ELF-1 (cell line): Measurements from ENCODE around the gene KDM4B.
A peak's percentile ranks its signal among the peaks of the same experiment; 100 is the strongest.

ENCODE experiments used
- DNase-seq: peaks from one replicate; pipeline ENCODE4 v3.0.0-alpha.2; 2016; ENCODE audit warnings: low read depth, low spot score

Gene KDM4B

GRCh38 chr19:4984438-4984990 lies 15.6 kb downstream of the KDM4B start:
- no peak for DNase-seq

DNA sequence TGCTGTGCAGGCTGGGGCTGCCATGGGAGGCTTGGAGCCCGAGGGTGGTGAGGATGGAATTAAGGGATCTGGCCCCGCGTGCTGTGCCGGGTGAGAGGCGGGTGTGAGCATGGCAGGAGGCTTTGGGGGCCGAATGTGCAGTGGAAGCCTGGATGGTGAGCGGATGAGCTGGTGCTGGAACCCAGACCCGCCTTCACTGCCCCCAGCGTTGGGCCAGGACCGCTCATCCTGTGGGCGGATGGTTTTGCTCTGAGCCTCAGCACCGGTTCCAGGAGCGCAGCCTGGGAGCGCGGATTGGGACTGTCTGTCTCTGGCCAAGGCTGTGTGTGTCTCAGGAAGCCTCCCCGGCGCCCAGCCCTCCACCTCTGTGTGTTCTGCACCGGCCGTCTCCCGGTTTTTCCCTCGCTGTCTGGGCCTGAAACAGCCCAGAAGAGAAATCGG lies 16.7 kb downstream of the KDM4B start:
- no peak for DNase-seq

DNA sequence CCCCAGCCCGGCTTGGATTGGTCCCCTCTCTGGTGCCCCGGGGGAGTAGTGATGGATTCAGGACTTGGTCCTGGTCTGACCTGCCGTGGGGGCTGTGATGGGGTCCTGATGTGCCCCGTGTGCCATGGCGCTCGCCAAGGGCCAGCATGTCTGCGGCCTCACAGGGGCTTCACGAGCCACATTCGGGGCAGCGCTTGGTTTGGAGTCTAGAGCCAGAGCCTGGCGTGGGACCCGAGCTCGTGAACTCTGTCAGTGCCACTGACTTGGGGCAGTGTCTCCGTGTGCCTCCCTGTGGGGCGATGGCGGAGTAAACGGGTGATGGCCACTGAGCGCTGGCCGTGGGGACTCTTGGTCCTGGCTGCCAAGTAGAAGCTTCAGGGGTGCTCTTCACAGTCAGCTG lies 17.1 kb downstream of the KDM4B start:
- DNase-seq = no peak

DNA sequence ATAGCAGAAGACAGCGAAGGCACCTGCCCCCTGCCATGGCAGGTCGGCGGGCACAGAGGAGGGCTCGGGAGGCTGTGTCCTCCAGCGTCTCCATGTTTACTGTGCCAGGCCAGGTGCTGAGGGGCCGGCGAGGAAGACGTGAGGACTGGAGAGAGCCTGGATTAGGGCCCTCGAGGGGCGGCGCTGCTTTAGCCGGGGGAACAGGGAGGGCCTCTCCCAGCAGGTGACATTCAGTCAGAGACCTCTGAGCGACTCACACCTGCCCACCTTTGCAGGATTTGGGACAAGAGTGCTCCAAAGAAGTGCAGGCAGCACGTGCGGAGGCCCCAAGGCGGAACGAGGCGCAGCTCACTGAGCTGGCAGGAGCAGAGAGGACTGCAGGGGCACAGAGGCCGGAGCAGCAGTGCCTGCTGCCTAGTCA lies 17.6 kb downstream of the KDM4B start:
- no peak for DNase-seq

GRCh38 chr19:4987256-4987655 lies 18.3 kb downstream of the KDM4B start:
- peak; percentile 81 for DNase-seq

DNA sequence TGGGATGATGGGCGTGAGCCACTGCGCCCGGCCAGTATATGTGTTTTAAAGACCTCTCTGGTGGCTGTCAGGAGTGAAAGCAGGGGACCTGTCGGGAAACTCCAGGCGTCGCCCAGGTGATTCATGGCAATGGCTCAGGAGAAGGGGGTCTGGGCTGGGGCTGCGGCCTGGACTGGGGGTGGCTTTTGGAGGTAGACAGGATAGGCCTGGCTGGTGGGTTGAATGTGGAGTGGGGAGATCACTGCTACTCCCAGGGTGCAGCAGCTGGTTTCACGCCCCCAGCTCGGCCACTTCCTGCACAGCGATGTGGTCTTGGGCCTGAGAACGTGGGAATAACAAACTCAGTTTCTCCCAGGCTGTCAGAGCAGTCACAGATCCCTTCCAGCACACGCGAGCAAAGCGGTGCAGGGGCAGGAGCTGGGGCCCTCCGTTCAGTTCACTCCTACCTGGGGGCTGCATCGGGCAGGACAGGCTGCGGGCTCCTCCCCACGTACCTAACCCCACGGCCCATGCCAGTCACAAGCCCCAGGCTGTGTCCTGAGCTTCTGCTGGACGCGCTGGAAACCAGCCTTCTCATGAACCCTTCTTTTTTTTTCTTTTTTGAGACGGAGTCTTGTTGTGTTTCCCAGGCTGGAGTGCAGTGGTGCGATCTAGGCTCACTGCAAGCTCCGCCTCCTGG lies 18.9 kb downstream of the KDM4B start:
- DNase-seq = no peak

DNA sequence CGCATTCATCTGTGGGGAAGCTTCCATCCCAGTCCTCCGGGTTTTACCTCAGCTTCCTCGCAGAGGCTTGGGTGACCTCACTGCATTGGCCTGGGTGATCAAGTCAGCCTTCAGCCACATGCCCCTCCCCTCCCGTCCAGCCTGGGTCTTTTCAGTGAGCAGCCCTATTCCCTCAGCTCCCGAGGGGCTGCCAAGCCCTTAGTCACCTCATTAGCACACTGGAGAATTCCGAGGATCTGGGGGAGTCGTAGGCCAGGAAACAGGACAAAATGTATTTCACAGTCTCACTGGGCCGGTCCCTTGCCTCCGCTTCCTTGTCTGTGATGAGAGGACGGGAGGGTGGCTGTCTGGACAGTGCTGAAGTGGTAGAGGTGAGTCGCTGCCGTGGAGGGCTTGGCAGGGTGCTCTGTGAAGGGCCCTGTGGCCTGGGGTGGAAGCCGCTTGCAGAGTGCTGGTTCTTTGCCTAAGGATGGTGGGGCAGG lies 19.9 kb downstream of the KDM4B start:
- peak; percentile 78 for DNase-seq

DNA sequence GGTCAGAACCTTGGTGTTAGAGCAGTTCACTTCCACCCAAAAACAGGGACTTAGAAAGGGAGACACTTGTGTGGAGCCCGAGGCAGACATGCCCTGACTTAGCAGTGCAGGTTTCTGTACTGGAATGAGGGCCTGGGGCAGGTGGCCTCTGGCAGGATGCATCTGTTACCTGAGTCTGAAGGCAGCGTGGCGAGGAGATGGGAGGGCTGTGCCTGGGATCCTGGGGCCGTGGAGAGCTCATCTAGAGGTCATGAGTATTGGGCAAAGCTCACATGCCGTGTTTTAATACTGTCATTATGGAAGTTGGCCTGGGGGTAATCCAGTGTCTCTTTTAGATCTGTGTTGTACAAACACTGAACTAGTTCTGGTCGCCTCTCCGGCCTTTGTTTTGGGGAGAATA lies 21.4 kb downstream of the KDM4B start:
- DNase-seq = peak; percentile 69

GRCh38 chr19:4991538-4991937 lies 22.6 kb downstream of the KDM4B start:
- DNase-seq = peak; percentile 63

DNA sequence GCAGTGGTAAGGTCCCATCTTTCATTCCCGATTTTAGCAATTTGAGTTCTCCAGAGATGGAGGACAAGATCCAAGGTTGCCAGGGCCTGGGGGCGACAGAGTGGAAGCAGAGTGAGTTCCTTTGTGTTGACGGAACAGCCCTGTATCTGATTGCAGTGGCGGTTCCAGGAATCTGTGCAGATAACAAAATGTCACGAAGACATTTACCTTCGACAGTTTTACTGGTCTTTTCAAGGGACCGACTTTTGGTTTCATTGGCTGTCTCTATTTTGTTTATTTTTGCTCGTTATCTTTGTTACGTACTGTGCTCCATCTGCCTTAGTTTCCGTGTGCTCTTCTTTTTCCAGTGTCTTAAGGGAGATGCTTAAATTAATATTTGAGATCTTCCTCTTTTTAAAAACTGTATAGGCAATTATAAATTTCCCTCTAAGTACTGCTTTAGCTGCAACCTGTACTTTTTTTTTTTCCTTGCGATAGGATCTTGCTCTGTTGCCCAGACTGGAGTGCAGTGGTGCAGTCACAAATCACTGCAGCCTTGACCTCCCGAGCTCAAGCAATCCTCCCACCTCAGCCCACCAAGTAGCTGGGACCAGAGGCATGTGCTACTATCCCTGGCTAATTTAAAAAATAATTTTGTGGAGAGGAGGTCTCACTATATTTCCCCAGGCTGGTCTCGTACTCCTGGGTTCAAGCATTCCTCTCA lies 23.2 kb downstream of the KDM4B start:
- peak; percentile 73 for DNase-seq

- no peak for DNase-seq
Observed at GRCh38 chr19:4993683-4994082, 24.8 kb downstream of the KDM4B start.

DNA sequence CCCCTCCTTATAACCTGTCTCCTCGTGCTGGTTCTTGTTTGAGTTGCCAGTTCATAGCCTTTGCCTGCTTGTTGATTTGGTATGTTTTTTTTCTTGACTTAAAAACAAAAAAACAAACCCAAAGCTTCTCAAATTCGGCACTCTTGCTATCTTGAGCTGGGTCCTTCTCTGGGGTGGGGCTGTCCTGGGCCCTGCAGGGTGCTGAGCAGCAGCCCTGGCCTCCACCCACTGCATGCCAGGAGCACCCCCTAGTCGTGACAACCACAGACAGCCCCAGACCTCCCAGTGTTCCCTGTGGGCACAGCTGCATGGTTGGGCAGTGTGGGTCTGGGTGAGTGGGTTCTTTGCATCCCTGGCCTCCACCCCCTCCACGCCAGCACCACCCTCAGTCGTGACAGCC lies 27.8 kb downstream of the KDM4B start:
- no peak for DNase-seq

DNA sequence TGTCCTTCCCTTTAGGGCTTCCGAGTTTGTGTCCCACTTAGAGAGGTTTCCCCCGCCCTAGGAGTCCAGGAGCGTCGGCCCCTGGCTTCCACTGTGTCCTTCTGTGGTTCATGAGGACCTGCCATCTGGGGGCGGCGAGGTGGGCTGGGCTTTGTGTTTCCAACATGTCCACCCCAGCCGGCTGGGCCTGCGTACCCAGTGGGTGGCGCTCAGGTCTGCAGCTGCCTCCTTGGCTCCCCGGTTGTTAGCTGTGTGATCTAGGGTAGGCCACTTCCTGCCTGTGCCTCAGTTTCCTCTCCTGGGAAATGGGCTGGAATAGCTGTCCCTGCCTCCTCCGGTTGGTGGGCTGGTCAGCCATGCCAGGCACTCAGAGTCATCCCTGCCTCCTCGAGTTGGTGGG lies 28.4 kb downstream of the KDM4B start:
- no peak for DNase-seq

- no peak for DNase-seq
Observed at GRCh38 chr19:5000120-5000611, 31.3 kb downstream of the KDM4B start.

DNA sequence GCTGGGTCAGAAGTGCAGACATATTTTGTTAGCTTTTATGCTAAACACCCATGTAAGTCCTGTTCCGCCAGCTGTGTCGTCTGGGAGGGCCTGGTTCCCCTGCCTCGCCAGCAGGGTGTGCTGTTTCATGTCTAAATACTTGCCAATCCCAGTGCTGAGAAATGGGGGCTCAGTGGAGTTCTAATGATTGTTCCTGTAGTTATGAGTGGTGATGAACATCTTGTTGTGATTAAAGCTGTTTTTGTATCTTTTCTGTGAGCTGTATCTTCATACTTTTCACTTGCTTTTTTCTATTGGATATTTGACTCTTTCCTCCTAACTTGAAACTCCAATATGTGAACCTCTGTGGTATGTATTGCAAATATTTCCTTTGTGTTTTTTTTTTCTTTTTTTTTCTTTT lies 32.7 kb downstream of the KDM4B start:
- peak; percentile 68 for DNase-seq

- no peak for DNase-seq
Observed at GRCh38 chr19:5002143-5002542, 33.2 kb downstream of the KDM4B start.

DNA sequence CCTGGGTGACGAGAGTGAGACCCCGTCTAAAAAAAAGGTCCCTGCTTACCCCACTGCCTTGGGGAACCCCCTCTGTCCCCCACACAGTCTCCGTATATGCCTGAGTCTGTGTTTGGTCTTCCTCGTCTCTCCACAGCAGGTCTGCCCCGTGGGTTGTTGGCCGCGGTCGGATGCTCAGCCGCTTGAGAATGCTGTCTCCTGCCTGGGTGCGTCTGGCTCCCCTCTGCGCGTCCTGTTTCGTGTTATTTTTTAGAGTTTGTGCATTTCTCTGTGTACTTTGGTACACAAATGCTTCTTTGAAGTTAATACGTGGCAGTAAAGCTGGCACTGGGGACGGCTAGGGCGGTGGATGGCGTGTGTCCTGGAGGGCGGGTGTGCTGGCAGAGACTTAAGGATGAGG lies 34.9 kb downstream of the KDM4B start:
- DNase-seq = no peak

GRCh38 chr19:5005096-5005495 lies 36.2 kb downstream of the KDM4B start:
- DNase-seq = no peak

- DNase-seq = no peak
Observed at GRCh38 chr19:5006201-5006600, 37.3 kb downstream of the KDM4B start.

DNA sequence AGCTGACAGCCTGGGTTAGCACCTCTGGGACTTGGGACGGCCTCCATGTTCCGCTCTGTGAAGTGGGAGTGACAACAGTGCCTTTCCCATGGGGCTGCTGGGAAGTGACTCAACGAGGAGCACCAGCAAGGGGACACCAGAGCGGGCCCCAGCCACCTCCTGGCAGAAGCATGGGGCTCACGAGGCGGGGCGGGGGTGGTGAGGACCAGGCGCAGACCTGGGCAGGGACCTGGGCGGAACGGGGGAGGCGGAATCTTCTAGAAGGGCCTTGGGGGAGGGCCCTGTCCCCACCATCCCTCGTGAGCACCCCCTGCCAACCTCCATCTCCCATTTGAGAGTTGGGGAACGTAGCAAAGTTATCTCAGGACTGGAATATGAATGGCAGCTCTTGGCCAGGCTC lies 37.9 kb downstream of the KDM4B start:
- DNase-seq = no peak

GRCh38 chr19:5011476-5012238 lies 42.7 kb downstream of the KDM4B start:
- no peak for DNase-seq
